NB4 (cell line): Measurements from ENCODE around the gene GSC.

Source experiments
- DNase-seq: peaks from one replicate; pipeline ENCODE4 v3.0.0; 2010; ENCODE audit warnings: low read depth
- H3K4me3 ChIP-seq: one replicate; pipeline ENCODE4 v1.5.1; 2011; ENCODE audit warnings: mild to moderate bottlenecking, low read depth, low read length, moderate library complexity
- CTCF ChIP-seq: IDR thresholded peaks from one replicate; pipeline ENCODE4 v1.5.1; 2012; ENCODE audit warnings: low read depth, low read length
- MYC ChIP-seq: IDR thresholded peaks from 2 replicates; pipeline ENCODE4 v1.6.1; 2011; ENCODE audit warnings: low read depth, low read length
- POLR2A ChIP-seq: IDR thresholded peaks from 2 replicates; pipeline ENCODE4 v1.6.1; 2011; ENCODE audit warnings: mild to moderate bottlenecking; ENCODE audit not compliant: insufficient read length; ENCODE audit errors: extremely low read depth
- TF ChIP-seq, protein P1 (sequence below): IDR thresholded peaks from 2 replicates; pipeline ENCODE4 v1.6.1; 2011; ENCODE audit warnings: low read depth, low read length

Gene GSC

GRCh38 chr14:94752591-94753436 is 17.1 kb downstream of the GSC start:
- DNase-seq, result no peak
- H3K4me3 ChIP-seq, result no peak overlapping the region
- TF ChIP-seq, protein P1, sequence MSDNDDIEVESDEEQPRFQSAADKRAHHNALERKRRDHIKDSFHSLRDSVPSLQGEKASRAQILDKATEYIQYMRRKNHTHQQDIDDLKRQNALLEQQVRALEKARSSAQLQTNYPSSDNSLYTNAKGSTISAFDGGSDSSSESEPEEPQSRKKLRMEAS, result no peak
- TF ChIP-seq MYC (no peak), POLR2A (no peak), CTCF (no peak)

DNA sequence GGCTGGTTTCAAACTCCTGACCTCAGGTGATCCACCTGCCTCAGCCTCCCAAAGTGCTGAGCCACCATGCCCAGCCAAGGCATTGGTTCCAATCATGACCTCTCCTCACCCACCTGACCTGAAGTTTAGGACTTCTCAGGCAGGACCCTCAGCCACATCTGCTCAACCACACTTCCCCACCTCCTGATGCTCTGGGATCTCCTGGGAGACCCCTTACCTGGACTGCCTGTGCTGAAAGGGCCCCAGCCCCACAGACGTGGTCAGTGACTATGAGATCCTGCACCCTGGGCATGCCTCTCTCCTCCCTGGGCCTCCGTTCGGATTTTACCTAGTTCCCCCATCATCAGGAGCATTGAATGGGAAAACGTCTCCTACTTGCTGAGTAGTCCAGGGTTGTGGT is 18.0 kb downstream of the GSC start:
- no peak overlapping the region for H3K4me3 ChIP-seq
- DNase-seq, result no peak
- TF ChIP-seq, protein P1, result no peak
- no peak for TF ChIP-seq CTCF
- TF ChIP-seq MYC, result no peak
- TF ChIP-seq POLR2A, result no peak

GRCh38 chr14:94751321-94751720 is 18.6 kb downstream of the GSC start:
- no peak for DNase-seq
- TF ChIP-seq POLR2A (no peak), CTCF (no peak), MYC (no peak)
- TF ChIP-seq, protein P1, result no peak
- no peak overlapping the region for H3K4me3 ChIP-seq

GRCh38 chr14:94750371-94750770 is 19.5 kb downstream of the GSC start:
- H3K4me3 ChIP-seq, result no peak overlapping the region
- TF ChIP-seq POLR2A, result no peak
- no peak for TF ChIP-seq MYC
- TF ChIP-seq, protein P1, result no peak
- TF ChIP-seq CTCF, result no peak
- DNase-seq, result no peak

GRCh38 chr14:94748667-94749347 is 21.1 kb downstream of the GSC start:
- no peak overlapping the region for H3K4me3 ChIP-seq
- TF ChIP-seq, protein P1, result no peak
- peak; percentile 75 for TF ChIP-seq CTCF
- no peak for TF ChIP-seq POLR2A
- TF ChIP-seq MYC, result no peak
- peak; percentile 53 for DNase-seq
